ENCODE results near the gene SFTPD.

The SFTPD gene

GRCh38 chr10:79930751-79931150, 18.2 kb downstream of the SFTPD start:
- no peaks in the 10 kb centered on the region for H3K36me3 ChIP-seq (ENCODE audit: control insufficient read depth in 1 of 2, insufficient read depth in 2 of 2, low read length in 2 of 2)

GRCh38 chr10:79930267-79930666, 18.6 kb downstream of the SFTPD start:
- Histone ChIP-seq H3K23ac (ENCODE audit: low read length) (no peak overlapping the region), H2BK5ac (ENCODE audit: low read depth, low read length, poor library complexity) (no peak overlapping the region), H4K8ac (ENCODE audit: low read depth, low read length) (no peak overlapping the region), H2BK120ac (ENCODE audit: insufficient read depth, low read length, poor library complexity) (no peak overlapping the region), H3K4me1 (ENCODE audit: control insufficient read depth in 1 of 2, insufficient read depth in 2 of 2, low read length in 2 of 2) (no peaks in the 10 kb centered on the region), H3K4me2 (ENCODE audit: low read length) (no peak overlapping the region), H3K18ac (ENCODE audit: low read length) (no peak overlapping the region), H2AK5ac (ENCODE audit: low read length) (no peak overlapping the region), H3K14ac (ENCODE audit: low read length) (no peak overlapping the region), H4K91ac (ENCODE audit: low read depth, low read length) (no peak overlapping the region), H3K9me3 (ENCODE audit: insufficient read depth, low read depth, low read length) (peaks cover 6% of the 10 kb centered on the region), H3K36me3 (ENCODE audit: control insufficient read depth in 1 of 2, insufficient read depth in 2 of 2, low read length in 2 of 2) (no peaks in the 10 kb centered on the region), H3K79me2 (ENCODE audit: control insufficient read depth, insufficient read depth, low read length, poor library complexity) (no peaks in the 10 kb centered on the region), H4K12ac (ENCODE audit: low read depth, low read length) (no peak overlapping the region), H3K4me3 (ENCODE audit: low read depth, low read length) (no peak overlapping the region), H3K27ac (ENCODE audit: low read depth, low read length) (no peak overlapping the region), H3K79me1 (ENCODE audit: low read length) (no peaks in the 10 kb centered on the region), H3K9ac (ENCODE audit: low read length) (no peak overlapping the region), H3K4ac (ENCODE audit: low read depth, low read length) (no peak overlapping the region), H2AFZ (ENCODE audit: insufficient read depth, low read length, poor library complexity) (no peak overlapping the region), H3K27me3 (ENCODE audit: insufficient read depth, low read length) (no peaks in the 10 kb centered on the region), H2BK12ac (ENCODE audit: low read length) (no peak overlapping the region)
- DNase-seq: no peak
- WGBS (ENCODE audit: extremely low coverage, insufficient coverage, insufficient read length): no CpG with 5 or more reads among the region's 4 CpGs

More at GRCh38 chr10:79930751-79931150, 18.2 kb downstream of the SFTPD start:
- Histone ChIP-seq H2BK12ac (ENCODE audit: low read length) (no peak overlapping the region), H3K4me2 (ENCODE audit: low read length) (no peak overlapping the region), H3K9ac (ENCODE audit: low read length) (no peak overlapping the region), H2BK120ac (ENCODE audit: insufficient read depth, low read length, poor library complexity) (no peak overlapping the region), H3K27ac (ENCODE audit: low read depth, low read length) (no peak overlapping the region), H3K9me3 (ENCODE audit: insufficient read depth, low read depth, low read length) (peaks cover 6% of the 10 kb centered on the region), H3K4me3 (ENCODE audit: low read depth, low read length) (no peak overlapping the region), H4K91ac (ENCODE audit: low read depth, low read length) (no peak overlapping the region), H3K14ac (ENCODE audit: low read length) (no peak overlapping the region), H3K4ac (ENCODE audit: low read depth, low read length) (no peak overlapping the region), H3K4me1 (ENCODE audit: control insufficient read depth in 1 of 2, insufficient read depth in 2 of 2, low read length in 2 of 2) (no peaks in the 10 kb centered on the region), H2AFZ (ENCODE audit: insufficient read depth, low read length, poor library complexity) (no peak overlapping the region), H4K12ac (ENCODE audit: low read depth, low read length) (no peak overlapping the region), H3K27me3 (ENCODE audit: insufficient read depth, low read length) (no peaks in the 10 kb centered on the region), H3K23ac (ENCODE audit: low read length) (no peak overlapping the region), H4K8ac (ENCODE audit: low read depth, low read length) (no peak overlapping the region), H3K79me1 (ENCODE audit: low read length) (no peaks in the 10 kb centered on the region), H2AK5ac (ENCODE audit: low read length) (no peak overlapping the region), H3K18ac (ENCODE audit: low read length) (no peak overlapping the region), H2BK5ac (ENCODE audit: low read depth, low read length, poor library complexity) (no peak overlapping the region), H3K79me2 (ENCODE audit: control insufficient read depth, insufficient read depth, low read length, poor library complexity) (no peaks in the 10 kb centered on the region)
- DNase-seq: no peak
- WGBS (ENCODE audit: extremely low coverage, insufficient coverage, insufficient read length): no CpG with 5 or more reads among the region's 2 CpGs

- Histone ChIP-seq H3K36me3 (ENCODE audit: control insufficient read depth in 1 of 2, insufficient read depth in 2 of 2, low read length in 2 of 2) (no peaks in the 10 kb centered on the region), H3K27me3 (ENCODE audit: insufficient read depth, low read length) (no peaks in the 10 kb centered on the region), H2AFZ (ENCODE audit: insufficient read depth, low read length, poor library complexity) (no peak overlapping the region), H3K79me2 (ENCODE audit: control insufficient read depth, insufficient read depth, low read length, poor library complexity) (no peaks in the 10 kb centered on the region), H2BK120ac (ENCODE audit: insufficient read depth, low read length, poor library complexity) (no peak overlapping the region), H2AK5ac (ENCODE audit: low read length) (no peak overlapping the region), H2BK12ac (ENCODE audit: low read length) (no peak overlapping the region), H4K12ac (ENCODE audit: low read depth, low read length) (no peak overlapping the region), H4K8ac (ENCODE audit: low read depth, low read length) (no peak overlapping the region), H3K14ac (ENCODE audit: low read length) (no peak overlapping the region), H4K91ac (ENCODE audit: low read depth, low read length) (no peak overlapping the region), H3K4me1 (ENCODE audit: control insufficient read depth in 1 of 2, insufficient read depth in 2 of 2, low read length in 2 of 2) (no peaks in the 10 kb centered on the region), H3K18ac (ENCODE audit: low read length) (no peak overlapping the region), H3K4me3 (ENCODE audit: low read depth, low read length) (no peak overlapping the region), H3K4ac (ENCODE audit: low read depth, low read length) (no peak overlapping the region), H3K23ac (ENCODE audit: low read length) (no peak overlapping the region), H3K79me1 (ENCODE audit: low read length) (no peaks in the 10 kb centered on the region), H2BK5ac (ENCODE audit: low read depth, low read length, poor library complexity) (no peak overlapping the region), H3K27ac (ENCODE audit: low read depth, low read length) (no peak overlapping the region), H3K9me3 (ENCODE audit: insufficient read depth, low read depth, low read length) (peaks cover 6% of the 10 kb centered on the region), H3K4me2 (ENCODE audit: low read length) (no peak overlapping the region), H3K9ac (ENCODE audit: low read length) (no peak overlapping the region)
- DNase-seq: peak; percentile 78 to 89
- no CpG with 5 or more reads among the region's 14 CpGs for WGBS (ENCODE audit: extremely low coverage, insufficient coverage, insufficient read length)
These were observed 19.4 kb downstream of the SFTPD start for GRCh38 chr10:79929409-79929904.

- H4K91ac ChIP-seq (ENCODE audit: low read depth, low read length): no peak overlapping the region
- H2BK12ac ChIP-seq (ENCODE audit: low read length): no peak overlapping the region
- H2BK120ac ChIP-seq (ENCODE audit: insufficient read depth, low read length, poor library complexity): no peak overlapping the region
- DNase-seq: no peak
- H4K8ac ChIP-seq (ENCODE audit: low read depth, low read length): no peak overlapping the region
- no peak overlapping the region for H3K14ac ChIP-seq (ENCODE audit: low read length)
- H3K4me1 ChIP-seq (ENCODE audit: control insufficient read depth in 1 of 2, insufficient read depth in 2 of 2, low read length in 2 of 2): no peaks in the 10 kb centered on the region
- H2BK5ac ChIP-seq (ENCODE audit: low read depth, low read length, poor library complexity): no peak overlapping the region
- H3K18ac ChIP-seq (ENCODE audit: low read length): no peak overlapping the region
- no peaks in the 10 kb centered on the region for H3K79me2 ChIP-seq (ENCODE audit: control insufficient read depth, insufficient read depth, low read length, poor library complexity)
- no peaks in the 10 kb centered on the region for H3K36me3 ChIP-seq (ENCODE audit: control insufficient read depth in 1 of 2, insufficient read depth in 2 of 2, low read length in 2 of 2)
- no peak overlapping the region for H3K4me2 ChIP-seq (ENCODE audit: low read length)
- H3K79me1 ChIP-seq (ENCODE audit: low read length): no peaks in the 10 kb centered on the region
- H3K9ac ChIP-seq (ENCODE audit: low read length): no peak overlapping the region
- no peak overlapping the region for H3K27ac ChIP-seq (ENCODE audit: low read depth, low read length)
- no peak overlapping the region for H2AFZ ChIP-seq (ENCODE audit: insufficient read depth, low read length, poor library complexity)
- WGBS (ENCODE audit: extremely low coverage, insufficient coverage, insufficient read length): no CpG with 5 or more reads among the region's 7 CpGs
- no peak overlapping the region for H3K23ac ChIP-seq (ENCODE audit: low read length)
- H3K4ac ChIP-seq (ENCODE audit: low read depth, low read length): no peak overlapping the region
- peaks cover 6% of the 10 kb centered on the region for H3K9me3 ChIP-seq (ENCODE audit: insufficient read depth, low read depth, low read length)
- H2AK5ac ChIP-seq (ENCODE audit: low read length): no peak overlapping the region
- no peak overlapping the region for H3K4me3 ChIP-seq (ENCODE audit: low read depth, low read length)
- H4K12ac ChIP-seq (ENCODE audit: low read depth, low read length): no peak overlapping the region
- H3K27me3 ChIP-seq (ENCODE audit: insufficient read depth, low read length): no peaks in the 10 kb centered on the region
These were observed 20.8 kb downstream of the SFTPD start for GRCh38 chr10:79928028-79928583.

All from trophoblast cell (in vitro differentiated cells and primary cell).